Fibroblast of mammary gland (primary cell): ENCODE data around the gene EXD3.

Source experiments
- DNase-seq: peaks from one replicate; pipeline ENCODE4 v3.0.0-alpha.2; 2010; ENCODE audit warnings: low read depth
- H3K4me3 ChIP-seq: 2 replicates; pipeline ENCODE4 v1.5.1; 2011; ENCODE audit warnings: low read depth, mild to moderate bottlenecking, low read length, moderate library complexity; ENCODE audit not compliant: control insufficient read depth
- CTCF ChIP-seq: conservative IDR thresholded peaks from 2 replicates; pipeline ENCODE4 v1.5.1; 2011; ENCODE audit warnings: low read depth, low read length, inconsistent platforms; ENCODE audit not compliant: control insufficient read depth, insufficient read depth

The EXD3 gene

GRCh38 chr9:137299938-137300337 is 123.0 kb downstream of the EXD3 start:
- no peak overlapping the region for H3K4me3 ChIP-seq
- no peak for TF ChIP-seq CTCF
- no peak for DNase-seq

DNA sequence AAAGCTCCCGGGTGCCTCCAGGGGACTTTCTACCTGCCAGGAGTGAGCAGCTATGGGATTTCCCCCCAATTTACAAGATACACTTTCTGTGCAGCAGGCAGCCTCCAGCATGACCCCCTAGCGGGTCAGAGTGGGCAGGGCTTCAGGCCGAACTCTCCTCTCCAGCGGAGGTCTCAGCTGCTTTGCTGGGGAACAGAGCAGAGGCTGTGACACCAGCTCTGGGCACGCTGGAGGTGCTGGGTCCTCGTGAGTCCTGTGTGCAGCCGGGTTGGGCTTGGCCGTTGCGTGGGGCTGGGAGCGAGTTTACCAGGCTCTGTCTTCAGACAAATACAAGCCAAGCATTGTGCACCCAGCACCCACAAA is 123.8 kb downstream of the EXD3 start:
- TF ChIP-seq CTCF, result no peak
- H3K4me3 ChIP-seq, result no peak overlapping the region

GRCh38 chr9:137298401-137299202 is 124.4 kb downstream of the EXD3 start:
- H3K4me3 ChIP-seq, result no peak overlapping the region
- no peak for TF ChIP-seq CTCF
- DNase-seq, result no peak

More for the DNA sequence above, 123.8 kb downstream of the EXD3 start:
- DNase-seq, result no peak

DNA sequence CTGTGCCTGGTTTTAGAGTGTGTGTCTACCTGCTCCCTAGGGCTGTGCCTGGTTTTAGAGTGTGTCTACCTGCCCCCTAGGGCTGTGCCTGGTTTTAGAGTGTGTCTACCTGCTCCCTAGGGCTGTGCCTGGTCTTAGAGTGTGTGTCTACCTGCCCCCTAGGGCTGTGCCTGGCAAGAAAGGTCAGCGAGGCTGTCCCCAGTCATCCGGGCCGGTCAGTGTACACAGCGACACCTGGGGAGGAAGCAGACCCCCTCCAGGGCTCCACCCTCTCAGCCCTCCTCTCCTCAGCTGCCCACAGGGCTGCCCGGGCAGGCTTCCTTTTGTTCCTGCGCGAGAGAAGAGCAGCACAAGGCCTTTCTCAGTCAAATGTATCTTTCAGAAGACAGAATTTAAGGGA is 125.0 kb downstream of the EXD3 start:
- no peak for DNase-seq
- no peak for TF ChIP-seq CTCF
- H3K4me3 ChIP-seq, result no peak overlapping the region

GRCh38 chr9:137296670-137297664 is 126.0 kb downstream of the EXD3 start:
- H3K4me3 ChIP-seq, result no peak overlapping the region
- TF ChIP-seq CTCF, result no peak
- peak; percentile 48 for DNase-seq

DNA sequence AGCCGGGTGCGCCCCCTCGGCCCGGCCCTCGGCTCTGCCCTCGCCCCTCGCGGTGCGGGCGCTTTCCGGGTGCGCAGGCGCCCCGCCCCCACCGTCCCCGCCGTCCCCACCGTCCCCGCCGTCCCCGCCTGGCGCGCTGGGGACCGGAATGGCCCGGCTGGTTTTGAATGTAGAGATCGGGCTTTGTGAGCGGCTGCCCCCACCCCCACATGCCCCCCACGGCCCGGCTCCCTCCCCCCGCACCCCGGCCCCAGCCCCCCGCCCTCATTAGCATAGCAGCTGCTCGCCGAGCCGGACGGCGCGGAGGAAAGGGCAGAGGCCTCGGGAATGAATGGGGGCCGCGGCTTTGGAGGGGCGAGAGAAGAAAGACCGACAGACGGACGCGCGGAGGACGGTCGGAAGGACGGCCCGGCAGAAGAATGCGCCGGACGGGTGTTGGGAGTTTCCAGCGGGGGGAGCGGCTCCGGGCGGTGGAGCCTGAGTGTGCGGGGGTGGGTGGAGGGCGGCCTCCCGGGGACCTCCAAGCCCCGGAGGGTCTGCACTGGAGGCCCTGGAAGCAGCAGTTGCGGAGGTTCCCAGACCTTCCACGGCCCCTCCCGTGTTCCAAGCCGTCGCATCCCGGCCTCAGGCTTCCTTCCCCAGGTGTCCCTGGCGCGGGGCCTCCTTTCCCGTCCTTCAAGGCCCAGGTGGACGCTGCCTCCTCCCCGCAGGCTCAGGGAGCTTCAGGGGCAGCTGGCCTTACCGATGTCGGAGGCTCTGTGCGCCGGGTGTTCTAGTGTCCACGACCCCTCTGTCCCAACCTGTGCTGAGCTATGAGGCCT is 126.9 kb downstream of the EXD3 start:
- TF ChIP-seq CTCF, result no peak
- no peak for DNase-seq
- H3K4me3 ChIP-seq, result no peak overlapping the region
